Body of pancreas (tissue), 4 donors: ENCODE measurements around the gene PRPS1. TPM values are rescaled to one million over a fixed set of nuclear protein-coding genes. Genes with fewer than 3 reads are reported as not detected.
"Not testable (repeated sequence)": the region's sequence is repeated elsewhere in the genome, so short reads cannot be mapped to it uniquely, and the experiment has no call there.

Experiments used
- ATAC-seq: fragments of 150-250 bp; one replicate; pipeline ENCODE4 v1.9.1; 2016
- DNase-seq, 4 donors: peaks; one replicate each; pipeline ENCODE4 v3.0.0-alpha.2; 2019
- H3K27ac ChIP-seq, 4 donors: fragments of 200-600 bp; sonication (generic); 1 replicate in 3 of 4; 2 replicates in 1 of 4; pipeline versions ENCODE4 v1.5.1 to v1.6.1; 2016 to 2019; ENCODE audit warnings: mild to moderate bottlenecking in 1 of 4, mixed read lengths in 1 of 4, moderate library complexity in 1 of 4
- H3K27me3 ChIP-seq, 2 donors: fragments of 200-600 bp; sonication (generic); one replicate each; pipeline ENCODE4 v1.6.0; 2016; ENCODE audit warnings: mild to moderate bottlenecking in 1 of 2
- H3K36me3 ChIP-seq, 2 donors: fragments of 200-600 bp; sonication (generic); replicated peaks in 1 of 2; 2 replicates each; pipeline ENCODE4 v1.5.1; 2016; ENCODE audit warnings: low read depth in 2 of 2; ENCODE audit not compliant: insufficient read depth in 1 of 2
- H3K4me1 ChIP-seq: fragments of 200-600 bp; sonication (generic); one replicate; pipeline ENCODE4 v1.6.0; 2016
- H3K4me3 ChIP-seq, 2 donors: fragments of 200-600 bp; sonication (generic); 1 replicate in 1 of 2; 2 replicates in 1 of 2; pipeline ENCODE4 v1.5.1; 2016 to 2019
- H3K9me3 ChIP-seq, 3 donors: fragments of 200-600 bp; sonication (generic); 1 replicate in 2 of 3; 2 replicates in 1 of 3; pipeline ENCODE4 v1.5.1; 2016
- CTCF ChIP-seq, 7 experiments: fragments of 450-650 bp in 4 of 7; fragments of 200-600 bp in 3 of 7; sonication (generic) in 3 of 7; IDR thresholded peaks; one replicate each; pipeline ENCODE4 v1.5.1; 2016 to 2019; ENCODE audit warnings: antibody characterized with exemption in 7 of 7
- POLR2A ChIP-seq, 3 donors: fragments of 450-650 bp; IDR thresholded peaks; one replicate each; pipeline ENCODE4 v1.6.1; 2016; ENCODE audit warnings: antibody characterized with exemption in 3 of 3, mild to moderate bottlenecking in 2 of 3
- WGBS, 2 donors: methylation state at CpG; one replicate each; pipeline ENCODE4 v1.1.5; 2017; 5-methylcytosine and 5-hydroxymethylcytosine counted together
- intact Hi-C: fragments of 100-400 bp; cut with DNase I; formaldehyde crosslinking; loops from one replicate; pipeline ENCODE4 v1.15.1; 2023
- total RNA-seq, 2 donors: library from RNA; depleted of rRNA; stranded (reverse); fragments of >200 nt; gene quantifications; one replicate each; pipeline ENCODE4 v1.1.0, GENCODE V29; 2016

PRPS1 gene
- total RNA-seq, 2 donors from 2014 or later, result 6.5 to 18.1 TPM

DNA sequence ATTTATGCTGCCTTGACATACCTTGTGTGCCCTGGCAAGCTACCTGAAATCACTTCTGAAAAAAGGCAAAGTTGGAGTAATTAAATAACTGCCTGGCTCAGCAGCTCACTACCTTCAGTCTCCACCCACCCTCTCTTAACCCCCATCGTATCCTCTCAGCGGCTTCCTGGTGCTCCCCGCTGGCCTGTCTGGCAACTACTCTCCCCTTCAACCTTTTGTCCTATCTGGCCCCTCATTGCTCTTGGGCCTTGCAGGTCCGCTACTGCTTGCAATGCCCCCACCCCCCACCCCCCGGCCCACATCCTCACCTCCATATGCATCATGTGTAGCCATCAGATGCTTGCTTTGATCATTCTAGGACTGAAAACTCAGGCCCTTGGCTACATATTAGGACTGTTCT is 34.5 kb downstream of the PRPS1 start:
- H3K36me3 ChIP-seq, result no peaks in the 10 kb centered on the region

GRCh38 chrX:107666931-107667330 is 38.6 kb downstream of the PRPS1 start:
- H3K4me1 ChIP-seq, result peaks cover 9% of the 10 kb centered on the region
- no peak for ATAC-seq
- no peaks in the 10 kb centered on the region for H3K27me3 ChIP-seq
- intact Hi-C loops, result loop anchor here (10.0 kb wide), 1 partner anchor 228 kb away; no protein-coding TSS in a partner anchor
- TF ChIP-seq POLR2A (IDR thresholded peaks at IDR 0.05) (no peak), CTCF (IDR thresholded peaks at IDR 0.05) (no peak)
- DNase-seq, result no peak
- H3K9me3 ChIP-seq, result no peaks in the 10 kb centered on the region
- no peak overlapping the region for H3K4me3 ChIP-seq
- 100% methylated on average over 1 of the region's 1 CpG for WGBS, 2 donors
- H3K36me3 ChIP-seq, result no peaks in the 10 kb centered on the region
- no peak overlapping the region for H3K27ac ChIP-seq

More for the DNA sequence above, 34.5 kb downstream of the PRPS1 start:
- DNase-seq, result no peak
- Histone ChIP-seq H3K27ac (no peak overlapping the region), H3K4me3 (no peak overlapping the region), H3K9me3 (no peaks in the 10 kb centered on the region), H3K27me3 (no peaks in the 10 kb centered on the region), H3K4me1 (no peaks in the 10 kb centered on the region)
- intact Hi-C loops, result loop anchor here (10.0 kb wide), 1 partner anchor 232 kb away; no protein-coding TSS in a partner anchor
- WGBS, 2 donors, result 84 to 100% methylated on average over 1 to 5 of the region's 5 CpGs
- TF ChIP-seq POLR2A (IDR thresholded peaks at IDR 0.05), result no peak
- no peak for TF ChIP-seq CTCF (IDR thresholded peaks at IDR 0.05)
- ATAC-seq, result no peak

- DNase-seq (no peak), ATAC-seq (no peak)
- Histone ChIP-seq H3K27me3 (no peaks in the 10 kb centered on the region), H3K9me3 (no peaks in the 10 kb centered on the region), H3K36me3 (no peaks in the 10 kb centered on the region), H3K4me3 (no peak overlapping the region), H3K4me1 (peaks cover 9% of the 10 kb centered on the region), H3K27ac (no peak overlapping the region)
- TF ChIP-seq POLR2A (IDR thresholded peaks at IDR 0.05) (no peak), CTCF (IDR thresholded peaks at IDR 0.05) (no peak)
- WGBS, 2 donors, result 93 to 100% methylated on average over 1 of the region's 1 CpG
- intact Hi-C loops, result loop anchor here (10.0 kb wide), 1 partner anchor 227 kb away; no protein-coding TSS in a partner anchor
Observed at GRCh38 chrX:107667426-107667825, 39.1 kb downstream of the PRPS1 start.

GRCh38 chrX:107668710-107669109 is 40.4 kb downstream of the PRPS1 start:
- intact Hi-C loops, result loop anchor here (10.0 kb wide), 1 partner anchor 226 kb away; no protein-coding TSS in a partner anchor
- H3K4me3 ChIP-seq, ATAC-seq, H3K9me3 ChIP-seq, H3K27ac ChIP-seq, H3K27me3 ChIP-seq, DNase-seq, H3K36me3 ChIP-seq: not testable (repeated sequence)
- H3K4me1 ChIP-seq, result peaks cover 20% of the 10 kb centered on the region
- 94 to 100% methylated on average over 2 to 5 of the region's 5 CpGs for WGBS, 2 donors

DNA sequence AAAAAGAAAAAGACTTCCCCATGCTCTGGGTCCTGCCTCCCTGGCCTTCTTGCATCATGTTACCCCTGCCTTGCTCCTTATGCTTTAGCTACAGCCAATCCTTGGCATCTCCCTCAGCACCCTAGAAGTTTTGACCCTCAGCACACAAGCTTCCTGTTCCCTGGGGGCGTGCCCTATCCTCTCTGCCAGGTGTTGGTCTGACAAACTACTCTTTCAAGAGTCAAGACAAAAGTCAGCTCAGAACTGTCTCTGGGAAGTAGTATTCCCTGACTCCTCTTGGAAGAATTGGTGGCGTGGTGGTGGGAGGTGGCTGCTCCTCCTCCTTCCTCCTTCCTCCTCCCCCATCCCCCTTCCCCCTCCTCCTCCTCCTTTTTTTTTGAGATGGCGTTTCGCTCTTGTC is 41.0 kb downstream of the PRPS1 start:
- 94 to 100% methylated on average over 2 to 4 of the region's 4 CpGs for WGBS, 2 donors
- TF ChIP-seq CTCF (IDR thresholded peaks at IDR 0.05) (no peak), POLR2A (IDR thresholded peaks at IDR 0.05) (no peak)

More for the DNA sequence above, 41.0 kb downstream of the PRPS1 start:
- Histone ChIP-seq H3K4me3 (no peak overlapping the region), H3K36me3 (no peaks in the 10 kb centered on the region), H3K9me3 (no peaks in the 10 kb centered on the region), H3K4me1 (peaks cover 25% of the 10 kb centered on the region), H3K27ac (no peak overlapping the region), H3K27me3 (no peaks in the 10 kb centered on the region)
- DNase-seq (no peak), ATAC-seq (no peak)
- intact Hi-C loops, result loop anchor here (10.0 kb wide), 1 partner anchor 226 kb away; no protein-coding TSS in a partner anchor
